Adrenal gland (tissue), 12 donors: ENCODE measurements around the gene AKT1S1. TPM values are rescaled to one million over a fixed set of nuclear protein-coding genes. Genes with fewer than 3 reads are reported as not detected.

Source experiments
- DNase-seq, 7 donors: peaks; one replicate each; pipeline ENCODE4 v3.0.0-alpha.2; 2019 to 2020
- H3K27ac ChIP-seq, 5 donors: fragments of 200-600 bp; sonication (generic) in 4 of 5; 1 replicate in 3 of 5; 2 replicates in 2 of 5; pipeline versions ENCODE4 v1.5.1 to v1.8.0; 2016 to 2020; ENCODE audit warnings: mild to moderate bottlenecking in 1 of 5
- H3K27me3 ChIP-seq: fragments of 200-600 bp; 2 replicates; pipeline ENCODE4 v1.8.0; 2021
- H3K36me3 ChIP-seq, 2 donors: fragments of 200-600 bp; replicated peaks in 1 of 2; 1 replicate in 1 of 2; 2 replicates in 1 of 2; pipeline versions ENCODE4 v1.5.1 to v1.8.0; 2018 to 2022
- H3K4me1 ChIP-seq, 2 donors: fragments of 200-600 bp; replicated peaks in 1 of 2; 1 replicate in 1 of 2; 2 replicates in 1 of 2; pipeline versions ENCODE4 v1.5.1 to v1.8.0; 2018 to 2021
- H3K4me3 ChIP-seq, 4 donors: fragments of 200-600 bp; sonication (generic) in 3 of 4; one replicate each; pipeline ENCODE4 v1.5.1; 2016 to 2018
- H3K9me3 ChIP-seq, 3 donors: fragments of 200-600 bp; sonication (generic) in 1 of 3; replicated peaks in 1 of 3; 1 replicate in 2 of 3; 2 replicates in 1 of 3; pipeline versions ENCODE4 v1.5.1 to v1.8.0; 2016 to 2021
- POLR2A ChIP-seq, 2 donors: fragments of 450-650 bp; IDR thresholded peaks; one replicate each; pipeline ENCODE4 v1.6.1; 2017; ENCODE audit warnings: antibody characterized with exemption in 2 of 2, mild to moderate bottlenecking in 2 of 2, moderate library complexity in 1 of 2
- WGBS, 4 donors: extraction: QIAGEN DNeasy Blood & Tissue Kit in 2 of 4; methylation state at CpG; one replicate each; pipeline versions ENCODE4 v1.1.5 to v1.1.7; 2013 to 2017; 5-methylcytosine and 5-hydroxymethylcytosine counted together
- intact Hi-C, 2 donors: fragments of 100-400 bp; cut with DNase I; formaldehyde crosslinking; loops; one replicate each; pipeline versions ENCODE4 v1.14.1 to v1.15.0; 2022 to 2023
- polyA plus RNA-seq, 3 donors: library from polyadenylated mRNA; stranded (reverse); fragments of 200-250 nt in 2 of 3; fragments of 350-450 nt in 1 of 3; fragmentation: Illumina TruSeq in 1 of 3; extraction: RNeasy Lipid Tissue Mini Kit (QIAGEN cat#74804) in 1 of 3; gene quantifications; one replicate each; pipeline ENCODE4 v1.2.3, GENCODE V29; 2013 to 2014
- total RNA-seq, 9 donors: library from RNA; depleted of rRNA in 4 of 9; stranded (reverse); fragments of >200 nt in 4 of 9; fragments of 120-200 nt in 1 of 9; fragmentation: NEBNext Ultra II Directional in 1 of 9; extraction: Animal tissue kit (Norgen Biotek cat#: 25700) in 1 of 9; gene quantifications; one replicate each; pipeline versions ENCODE4 v1.1.0 to v1.2.4, GENCODE V29; 2013 to 2023
- TF ChIP-seq, protein P1 (sequence below), 6 experiments: fragments of 450-650 bp in 4 of 6; fragments of 200-600 bp in 2 of 6; sonication (generic) in 1 of 6; IDR thresholded peaks; 1 replicate in 5 of 6; 2 replicates in 1 of 6; pipeline versions ENCODE4 v1.5.1 to v1.8.0; 2016 to 2021; ENCODE audit warnings: antibody characterized with exemption in 6 of 6, mild to moderate bottlenecking in 2 of 6, moderate library complexity in 1 of 6
- donor health status: healthy with polysubstance abuse.
- donor health status: Bipolar disorder and iron deficiency.
- donor health status: DM: yes; HTN: yes; CAD: no.
- donor health status: DM: no; HTN: no; CAD: no.
- donor health status: DM: no; HTN: no; CAD: no.
- donor health status: DM: yes; HTN: yes; CAD: no.

The AKT1S1 gene
- total and polyA plus RNA-seq, 12 donors, result 19.8 to 89.6 (median 59.1) TPM

DNA sequence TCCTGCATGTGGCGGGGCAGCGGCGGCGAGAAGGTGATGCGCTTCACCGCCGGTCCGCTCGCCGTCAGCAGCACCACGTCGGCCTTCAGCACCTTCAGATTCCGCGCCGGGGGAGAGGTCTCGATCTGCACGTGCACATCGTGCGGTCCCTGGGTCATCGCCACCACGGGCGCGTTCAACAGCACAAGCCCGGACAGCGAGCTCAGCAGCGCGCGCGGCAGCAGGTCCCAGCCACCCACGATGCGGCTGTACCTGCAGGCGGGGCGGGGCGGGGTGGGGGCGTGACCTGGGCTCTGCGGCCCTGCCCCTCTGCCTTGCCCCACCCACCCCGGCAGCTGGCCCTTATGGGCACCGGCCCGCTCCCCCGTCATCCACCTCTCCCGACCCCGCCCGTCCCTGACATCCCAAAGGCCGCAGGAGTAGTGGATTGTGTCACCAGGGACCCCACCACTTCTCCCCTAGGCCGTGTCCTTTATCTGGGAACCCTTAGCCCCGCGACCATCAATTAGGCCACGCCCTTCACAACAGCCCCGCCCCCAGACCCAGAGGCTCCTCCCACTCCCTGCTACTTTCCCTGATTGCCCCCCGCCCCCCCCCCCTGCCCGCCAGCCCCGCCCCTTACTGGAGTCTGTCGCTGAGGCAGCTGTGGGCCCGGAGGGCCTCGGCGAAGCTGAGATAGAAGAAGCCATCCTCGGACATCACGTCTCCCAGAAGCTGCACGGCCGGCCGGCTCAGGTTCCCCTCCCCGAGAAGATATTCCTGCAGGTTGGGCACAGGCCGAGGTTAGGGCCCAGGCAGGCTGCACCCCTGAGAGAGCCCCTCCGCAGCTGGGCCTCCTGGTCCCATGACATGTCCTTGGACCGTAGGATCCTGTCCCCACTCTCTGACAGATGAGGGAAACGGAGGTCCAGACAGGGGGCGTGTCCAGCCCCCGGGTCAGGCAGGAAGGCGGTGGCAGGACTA, 13.5 kb upstream of the AKT1S1 start:
- Histone ChIP-seq H3K27me3 (no peaks in the 10 kb centered on the region), H3K4me3 (peak overlapping the region in 1 of 4 donors; percentile 40), H3K4me1 (peaks cover 4 to 9% of the 10 kb centered on the region in 2 donors), H3K36me3 (peaks cover 0 to 10% of the 10 kb centered on the region in 2 donors), H3K27ac (peak overlapping the region in 2 of 5 donors; percentile 16 to 38), H3K9me3 (no peaks in the 10 kb centered on the region)
- intact Hi-C loops, result no loop called here
- DNase-seq, result peak in 4 of 7 donors; percentile 41 to 76 (median 62)
- TF ChIP-seq, protein P1, sequence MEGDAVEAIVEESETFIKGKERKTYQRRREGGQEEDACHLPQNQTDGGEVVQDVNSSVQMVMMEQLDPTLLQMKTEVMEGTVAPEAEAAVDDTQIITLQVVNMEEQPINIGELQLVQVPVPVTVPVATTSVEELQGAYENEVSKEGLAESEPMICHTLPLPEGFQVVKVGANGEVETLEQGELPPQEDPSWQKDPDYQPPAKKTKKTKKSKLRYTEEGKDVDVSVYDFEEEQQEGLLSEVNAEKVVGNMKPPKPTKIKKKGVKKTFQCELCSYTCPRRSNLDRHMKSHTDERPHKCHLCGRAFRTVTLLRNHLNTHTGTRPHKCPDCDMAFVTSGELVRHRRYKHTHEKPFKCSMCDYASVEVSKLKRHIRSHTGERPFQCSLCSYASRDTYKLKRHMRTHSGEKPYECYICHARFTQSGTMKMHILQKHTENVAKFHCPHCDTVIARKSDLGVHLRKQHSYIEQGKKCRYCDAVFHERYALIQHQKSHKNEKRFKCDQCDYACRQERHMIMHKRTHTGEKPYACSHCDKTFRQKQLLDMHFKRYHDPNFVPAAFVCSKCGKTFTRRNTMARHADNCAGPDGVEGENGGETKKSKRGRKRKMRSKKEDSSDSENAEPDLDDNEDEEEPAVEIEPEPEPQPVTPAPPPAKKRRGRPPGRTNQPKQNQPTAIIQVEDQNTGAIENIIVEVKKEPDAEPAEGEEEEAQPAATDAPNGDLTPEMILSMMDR (IDR thresholded peaks at IDR 0.05), result peak in 3 of 6 experiments; percentile 4 to 29 (median 24)
- TF ChIP-seq POLR2A (IDR thresholded peaks at IDR 0.05), result no peak
- WGBS, 4 donors, result 8 to 19% (median 11%) methylated on average over 5 to 68 of the region's 69 CpGs

DNA sequence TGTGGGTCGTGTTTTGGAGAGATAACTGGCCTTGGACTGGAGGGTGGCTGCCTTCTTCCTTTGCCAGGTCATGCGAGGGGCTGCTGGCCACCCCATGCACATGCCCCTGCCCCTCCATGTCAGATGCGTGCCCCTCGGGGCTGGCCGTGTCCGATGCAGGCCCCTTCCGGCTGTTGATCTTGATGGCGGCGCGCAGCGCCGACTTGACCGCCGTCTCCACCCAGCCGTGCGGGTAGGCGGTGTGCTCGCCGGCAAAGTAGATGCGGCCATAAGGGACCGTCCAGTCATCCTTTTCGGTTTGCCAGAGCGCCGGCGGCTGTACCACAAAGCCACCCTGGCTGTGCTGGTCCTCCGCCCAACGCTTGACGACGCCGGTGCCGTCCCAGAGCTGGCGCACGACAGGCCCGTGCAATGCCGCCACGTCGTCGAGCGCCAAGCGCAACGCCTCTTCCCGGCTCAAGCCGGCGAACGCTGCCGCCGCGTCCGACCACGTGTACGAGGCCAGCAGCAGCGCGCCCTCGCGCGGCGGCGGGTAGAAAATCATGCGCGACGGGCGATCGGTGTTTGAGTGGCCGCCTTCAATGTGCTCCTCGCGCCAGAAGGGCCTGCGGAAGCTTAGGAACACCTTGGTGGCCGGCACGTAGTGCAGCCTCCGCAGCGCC, 12.7 kb upstream of the AKT1S1 start:
- 19 to 70% (median 23%) methylated on average over 3 to 71 of the region's 71 CpGs for WGBS, 4 donors
- peak overlapping the region in 1 of 4 donors; percentile 40 for H3K4me3 ChIP-seq
- peaks cover 4 to 9% of the 10 kb centered on the region in 2 donors for H3K4me1 ChIP-seq
- H3K27me3 ChIP-seq, result no peaks in the 10 kb centered on the region
- TF ChIP-seq, protein P1 (IDR thresholded peaks at IDR 0.05), result peak; percentile 43 to 87 (median 76)
- TF ChIP-seq POLR2A (IDR thresholded peaks at IDR 0.05), result no peak
- intact Hi-C loops, result no loop called here
- H3K9me3 ChIP-seq, result no peaks in the 10 kb centered on the region
- peak overlapping the region in 2 of 5 donors; percentile 16 to 38 for H3K27ac ChIP-seq
- peak; percentile 75 to 88 (median 81) for DNase-seq
- H3K36me3 ChIP-seq, result peaks cover 0 to 18% of the 10 kb centered on the region in 2 donors

DNA sequence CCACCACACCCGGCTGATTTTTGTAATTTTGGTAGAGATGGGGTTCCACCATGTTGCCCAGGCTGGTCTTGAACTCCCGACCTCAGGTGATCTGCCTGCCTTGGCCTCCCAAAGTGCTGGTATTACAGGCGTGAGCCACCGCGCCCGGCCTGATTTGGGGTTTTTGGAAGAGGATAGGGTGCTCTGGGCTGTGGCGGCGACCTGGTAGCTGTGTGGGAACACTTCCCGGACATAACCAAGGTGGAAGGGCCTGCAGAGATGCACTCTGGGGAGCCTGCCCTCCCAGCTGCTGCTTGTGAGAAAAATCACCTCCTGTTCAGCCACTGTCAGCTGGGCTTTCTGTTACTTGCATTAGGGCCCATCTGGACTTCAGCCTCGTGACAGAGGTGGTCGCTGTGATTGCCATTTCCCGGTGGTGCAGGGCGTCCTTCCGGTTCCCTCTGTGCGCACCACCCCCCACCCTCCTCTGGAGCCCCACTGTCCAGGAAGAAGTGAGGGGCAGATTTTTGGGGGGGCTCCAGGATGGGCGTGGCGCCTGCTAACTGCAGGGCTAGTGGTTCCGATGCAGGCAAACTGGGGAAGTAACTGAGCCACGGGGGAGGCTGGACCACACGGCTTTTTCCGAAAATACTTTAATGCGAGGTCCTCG, 12.0 kb upstream of the AKT1S1 start:
- Histone ChIP-seq H3K4me1 (peaks cover 4 to 9% of the 10 kb centered on the region in 2 donors), H3K36me3 (peaks cover 0 to 24% of the 10 kb centered on the region in 2 donors), H3K27ac (no peak overlapping the region), H3K9me3 (no peaks in the 10 kb centered on the region), H3K27me3 (no peaks in the 10 kb centered on the region), H3K4me3 (no peak overlapping the region)
- DNase-seq, result no peak
- WGBS, 4 donors, result 92 to 95% (median 93%) methylated on average over 22 to 23 of the region's 23 CpGs
- intact Hi-C loops, result no loop called here
- no peak for TF ChIP-seq POLR2A (IDR thresholded peaks at IDR 0.05)
- TF ChIP-seq, protein P1 (IDR thresholded peaks at IDR 0.05), result no peak

DNA sequence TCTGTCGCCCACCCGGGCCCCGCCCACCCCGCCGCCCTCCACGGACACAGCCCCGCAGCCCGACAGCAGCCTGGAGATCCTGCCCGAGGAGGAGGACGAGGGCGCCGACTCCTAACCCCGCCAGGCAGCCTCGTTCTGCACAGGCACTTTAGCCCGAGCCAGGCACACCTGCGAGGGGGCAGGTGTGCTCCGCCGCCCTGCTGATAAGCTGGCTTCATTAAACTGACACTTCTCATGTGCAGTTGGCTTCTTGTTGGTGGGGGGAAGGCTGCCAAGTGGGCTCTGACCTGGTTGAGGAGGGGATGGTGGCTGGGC, 11.3 kb upstream of the AKT1S1 start:
- intact Hi-C loops, result no loop called here
- Histone ChIP-seq H3K9me3 (no peaks in the 10 kb centered on the region), H3K27ac (no peak overlapping the region), H3K27me3 (no peaks in the 10 kb centered on the region), H3K4me3 (no peak overlapping the region), H3K4me1 (peaks cover 4 to 9% of the 10 kb centered on the region in 2 donors), H3K36me3 (peaks cover 0 to 31% of the 10 kb centered on the region in 2 donors)
- 84 to 100% (median 92%) methylated on average over 3 to 18 of the region's 18 CpGs; no CpG with 5 or more reads in 1 of the 4 donors for WGBS, 4 donors
- TF ChIP-seq POLR2A (IDR thresholded peaks at IDR 0.05), result no peak
- TF ChIP-seq, protein P1 (IDR thresholded peaks at IDR 0.05), result no peak
- DNase-seq, result no peak
